GM12865 (cell line): ENCODE data around the gene TBRG4.

Experiments
- DNase-seq: peaks from one replicate; pipeline ENCODE4 v3.0.0; 2010; ENCODE audit warnings: low read depth
- H3K4me3 ChIP-seq: 2 replicates; pipeline ENCODE4 v1.5.1; 2011; ENCODE audit warnings: mild to moderate bottlenecking, low read depth, low read length, control low read depth
- TF ChIP-seq, protein P1 (sequence below): IDR thresholded peaks from 2 replicates; pipeline ENCODE4 v1.5.1; 2011; ENCODE audit warnings: low read length, control low read depth, low read depth, inconsistent platforms; ENCODE audit not compliant: insufficient read depth; ENCODE audit errors: missing control alignments

TBRG4 gene

DNA sequence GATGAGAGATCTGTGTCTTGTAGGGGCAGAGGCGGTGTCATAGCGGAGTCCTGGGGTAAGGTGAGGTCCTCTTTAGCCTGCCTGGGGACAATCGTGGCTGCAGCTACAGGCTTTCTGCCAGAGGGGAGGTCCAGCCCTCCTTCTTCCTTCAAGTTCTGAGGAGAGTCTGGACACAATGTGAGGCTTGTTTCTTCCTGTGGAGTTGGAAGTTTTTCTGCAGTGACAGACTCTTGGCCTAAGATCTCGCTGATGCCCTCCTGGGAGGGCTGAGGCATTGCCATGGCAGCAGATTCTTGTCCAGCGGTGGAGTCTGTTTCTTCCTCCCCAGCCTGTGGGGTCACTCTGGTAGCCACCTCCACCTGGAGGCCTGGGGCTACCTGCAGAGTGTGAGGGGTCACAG is 27.2 kb downstream of the TBRG4 start:
- TF ChIP-seq, protein P1, sequence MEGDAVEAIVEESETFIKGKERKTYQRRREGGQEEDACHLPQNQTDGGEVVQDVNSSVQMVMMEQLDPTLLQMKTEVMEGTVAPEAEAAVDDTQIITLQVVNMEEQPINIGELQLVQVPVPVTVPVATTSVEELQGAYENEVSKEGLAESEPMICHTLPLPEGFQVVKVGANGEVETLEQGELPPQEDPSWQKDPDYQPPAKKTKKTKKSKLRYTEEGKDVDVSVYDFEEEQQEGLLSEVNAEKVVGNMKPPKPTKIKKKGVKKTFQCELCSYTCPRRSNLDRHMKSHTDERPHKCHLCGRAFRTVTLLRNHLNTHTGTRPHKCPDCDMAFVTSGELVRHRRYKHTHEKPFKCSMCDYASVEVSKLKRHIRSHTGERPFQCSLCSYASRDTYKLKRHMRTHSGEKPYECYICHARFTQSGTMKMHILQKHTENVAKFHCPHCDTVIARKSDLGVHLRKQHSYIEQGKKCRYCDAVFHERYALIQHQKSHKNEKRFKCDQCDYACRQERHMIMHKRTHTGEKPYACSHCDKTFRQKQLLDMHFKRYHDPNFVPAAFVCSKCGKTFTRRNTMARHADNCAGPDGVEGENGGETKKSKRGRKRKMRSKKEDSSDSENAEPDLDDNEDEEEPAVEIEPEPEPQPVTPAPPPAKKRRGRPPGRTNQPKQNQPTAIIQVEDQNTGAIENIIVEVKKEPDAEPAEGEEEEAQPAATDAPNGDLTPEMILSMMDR, result no peak
- no peak overlapping the region for H3K4me3 ChIP-seq
- no peak for DNase-seq

DNA sequence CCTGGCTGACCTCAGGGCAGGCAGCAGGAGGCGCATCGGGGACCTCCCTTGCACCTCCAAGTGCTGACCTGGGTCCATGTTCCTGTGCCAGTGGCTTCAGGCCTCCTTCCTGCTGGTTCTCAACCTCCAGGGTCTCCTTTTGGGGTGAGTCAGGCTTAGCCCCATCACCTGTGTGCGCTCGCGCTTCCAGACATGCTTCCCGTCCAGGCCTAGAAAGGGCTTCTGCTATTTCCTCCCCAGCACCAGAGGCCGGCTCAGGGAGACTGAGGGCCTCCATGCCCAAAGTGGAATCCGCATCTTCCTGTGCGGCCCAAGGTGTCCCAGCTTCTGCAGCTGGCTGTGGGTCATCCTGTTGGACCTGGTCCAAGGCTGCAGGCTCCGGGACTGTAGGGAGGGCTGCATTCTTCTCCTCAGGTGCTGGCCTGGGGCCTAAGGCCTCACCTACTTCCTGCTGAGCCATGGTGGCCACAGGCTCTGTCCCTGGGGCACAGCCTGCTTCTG is 28.6 kb downstream of the TBRG4 start:
- no peak overlapping the region for H3K4me3 ChIP-seq
- DNase-seq, result no peak
- TF ChIP-seq, protein P1, result no peak

- DNase-seq, result no peak
- TF ChIP-seq, protein P1, result no peak
- H3K4me3 ChIP-seq, result no peak overlapping the region
These were observed 29.3 kb downstream of the TBRG4 start for GRCh38 chr7:45082031-45082830.

GRCh38 chr7:45081670-45081974 is 29.9 kb downstream of the TBRG4 start:
- TF ChIP-seq, protein P1, result no peak
- no peak overlapping the region for H3K4me3 ChIP-seq
- DNase-seq, result no peak

- no peak for DNase-seq
- no peak overlapping the region for H3K4me3 ChIP-seq
- TF ChIP-seq, protein P1, result no peak
These were observed 30.4 kb downstream of the TBRG4 start for GRCh38 chr7:45080958-45081669.

DNA sequence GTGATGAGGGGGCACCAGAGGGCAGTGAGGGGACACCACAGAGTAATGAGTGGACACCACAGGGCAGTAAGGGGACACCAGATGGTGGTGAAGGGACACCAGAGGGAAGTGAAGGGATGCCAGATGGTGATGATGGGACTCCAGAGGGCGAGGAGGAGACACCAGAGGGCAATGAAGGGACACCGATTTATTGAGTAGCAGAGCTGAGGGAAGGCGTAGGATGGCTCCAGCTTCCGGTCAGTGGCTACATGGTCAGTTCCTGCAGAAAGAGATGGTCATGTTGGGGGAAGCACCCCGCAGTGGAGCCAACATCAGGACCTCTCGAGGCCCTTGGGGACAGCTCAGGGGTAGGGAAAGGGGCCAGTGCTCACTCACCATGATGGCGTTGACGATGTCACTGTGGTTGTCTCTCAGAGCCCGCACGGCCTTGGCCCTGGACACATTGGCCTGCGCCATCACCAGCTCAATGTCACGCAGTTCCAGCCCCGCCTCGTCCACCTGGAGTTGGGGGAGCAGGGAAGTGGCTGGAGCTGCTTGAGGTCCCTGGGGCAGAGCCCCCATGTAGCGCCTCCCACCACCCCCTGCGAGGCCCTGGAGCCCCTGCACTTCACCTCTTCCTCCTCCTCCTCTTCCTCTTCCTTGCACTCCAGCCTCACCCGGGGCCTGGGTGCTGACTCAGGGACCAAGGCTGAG is 31.1 kb downstream of the TBRG4 start:
- H3K4me3 ChIP-seq, result no peak overlapping the region
- TF ChIP-seq, protein P1, result no peak
- no peak for DNase-seq
